ENCODE data around the gene TRIM48. TPM values are rescaled to one million over a fixed set of nuclear protein-coding genes. Genes with fewer than 3 reads are reported as not detected.
"Not testable (repeated sequence)": the region's sequence is repeated elsewhere in the genome, so short reads cannot be mapped to it uniquely, and the experiment has no call there.

TRIM48 gene
- total RNA-seq (not detected), polyA plus RNA-seq (not detected)
- long read RNA-seq, donor 1: 0 reads
- long read RNA-seq, donor 2: 0 reads

- DNase-seq; H3K4me1 ChIP-seq (ENCODE audit: control insufficient read depth in 1 of 2, insufficient read depth in 2 of 2, low read length in 2 of 2); intact Hi-C loops (cut with DNase I); H3K4me3 ChIP-seq (ENCODE audit: low read length in 2 of 2); H3K36me3 ChIP-seq (ENCODE audit: control insufficient read depth in 1 of 2, insufficient read depth in 2 of 2, low read length in 1 of 2); H3K27me3 ChIP-seq (ENCODE audit: control insufficient read depth in 1 of 2, insufficient read depth in 2 of 2, low read length in 1 of 2); ATAC-seq (ENCODE audit: low FRiP score); H3K9me3 ChIP-seq (ENCODE audit: control insufficient read depth, low read length); H3K27ac ChIP-seq (ENCODE audit: low read depth in 1 of 2, low read length in 2 of 2): not testable (repeated sequence)
- 38 to 56% methylated on average over 2 of the region's 2 CpGs for WGBS, 2 donors
Measured at GRCh38 chr11:55261855-55262254, at the start of gene TRIM48. TRIM48 (plus strand) TSS chr11:55262155; CDS start chr11:55262268, 113 bp downstream.

GRCh38 chr11:55238316-55238715 lies 23.6 kb upstream of the TRIM48 start:
- H3K9me3 ChIP-seq (ENCODE audit: control insufficient read depth, low read length); H3K4me3 ChIP-seq (ENCODE audit: low read length in 2 of 2); H3K4me1 ChIP-seq (ENCODE audit: control insufficient read depth in 1 of 2, insufficient read depth in 2 of 2, low read length in 2 of 2); H3K36me3 ChIP-seq (ENCODE audit: control insufficient read depth in 1 of 2, insufficient read depth in 2 of 2, low read length in 1 of 2); H3K27ac ChIP-seq (ENCODE audit: low read depth in 1 of 2, low read length in 2 of 2); ATAC-seq (ENCODE audit: low FRiP score); H3K27me3 ChIP-seq (ENCODE audit: control insufficient read depth in 1 of 2, insufficient read depth in 2 of 2, low read length in 1 of 2); DNase-seq; intact Hi-C loops (cut with DNase I): not testable (repeated sequence)
- 60 to 68% methylated on average over 5 of the region's 5 CpGs for WGBS, 2 donors

GRCh38 chr11:55263081-55263480 lies 1.1 kb downstream of the TRIM48 start:
- intact Hi-C loops (cut with DNase I): no loop called here
- DNase-seq: no peak
- H3K4me1 ChIP-seq (ENCODE audit: control insufficient read depth in 1 of 2, insufficient read depth in 2 of 2, low read length in 2 of 2): no peaks in the 10 kb centered on the region
- no peak for ATAC-seq (ENCODE audit: low FRiP score)
- H3K4me3 ChIP-seq (ENCODE audit: low read length in 2 of 2): no peak overlapping the region
- 72 to 75% methylated on average over 5 of the region's 5 CpGs for WGBS, 2 donors
- no peaks in the 10 kb centered on the region for H3K36me3 ChIP-seq (ENCODE audit: control insufficient read depth in 1 of 2, insufficient read depth in 2 of 2, low read length in 1 of 2)
- no peak overlapping the region for H3K27ac ChIP-seq (ENCODE audit: low read depth in 1 of 2, low read length in 2 of 2)
- H3K27me3 ChIP-seq (ENCODE audit: control insufficient read depth in 1 of 2, insufficient read depth in 2 of 2, low read length in 1 of 2): no peaks in the 10 kb centered on the region
- no peaks in the 10 kb centered on the region for H3K9me3 ChIP-seq (ENCODE audit: control insufficient read depth, low read length)

Other genes with a start within 250 kb of the TRIM48 start
- gene OR4A16, start 81.0 kb downstream of the TRIM48 start, total RNA-seq: not detected
- not detected for gene OR4A16, start 81.0 kb downstream of the TRIM48 start, polyA plus RNA-seq
- gene OR4A15, start 105.8 kb downstream of the TRIM48 start, total RNA-seq: not detected
- not detected for gene OR4A15, start 105.8 kb downstream of the TRIM48 start, polyA plus RNA-seq